Measurements from ENCODE around the gene NOLC1.

DNA sequence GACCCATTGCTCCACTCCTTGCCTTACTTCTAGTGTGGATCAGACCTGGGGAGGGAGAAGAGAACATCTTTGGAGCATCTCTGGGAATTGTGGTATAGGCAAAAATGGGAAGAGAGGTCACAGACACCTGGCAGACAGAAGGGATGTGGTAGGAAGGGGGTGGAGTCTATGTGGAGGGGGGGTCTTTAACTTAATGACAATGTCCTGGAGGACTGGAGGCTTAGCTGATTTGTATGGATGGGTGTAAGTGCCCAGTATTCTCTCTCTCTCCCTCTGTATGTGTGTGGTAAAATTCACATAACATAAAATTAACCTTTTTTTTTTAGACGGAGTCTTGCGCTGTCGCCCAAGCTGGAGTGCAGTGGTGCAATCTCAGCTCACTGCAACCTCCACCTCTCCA is 29.0 kb upstream of the NOLC1 start:
- TF ChIP-seq EZH2 (IDR thresholded peaks at IDR 0.05; ENCODE audit: borderline replicate concordance, low read depth, low read length, severe bottlenecking): no peak
- TF ChIP-seq, protein P1, sequence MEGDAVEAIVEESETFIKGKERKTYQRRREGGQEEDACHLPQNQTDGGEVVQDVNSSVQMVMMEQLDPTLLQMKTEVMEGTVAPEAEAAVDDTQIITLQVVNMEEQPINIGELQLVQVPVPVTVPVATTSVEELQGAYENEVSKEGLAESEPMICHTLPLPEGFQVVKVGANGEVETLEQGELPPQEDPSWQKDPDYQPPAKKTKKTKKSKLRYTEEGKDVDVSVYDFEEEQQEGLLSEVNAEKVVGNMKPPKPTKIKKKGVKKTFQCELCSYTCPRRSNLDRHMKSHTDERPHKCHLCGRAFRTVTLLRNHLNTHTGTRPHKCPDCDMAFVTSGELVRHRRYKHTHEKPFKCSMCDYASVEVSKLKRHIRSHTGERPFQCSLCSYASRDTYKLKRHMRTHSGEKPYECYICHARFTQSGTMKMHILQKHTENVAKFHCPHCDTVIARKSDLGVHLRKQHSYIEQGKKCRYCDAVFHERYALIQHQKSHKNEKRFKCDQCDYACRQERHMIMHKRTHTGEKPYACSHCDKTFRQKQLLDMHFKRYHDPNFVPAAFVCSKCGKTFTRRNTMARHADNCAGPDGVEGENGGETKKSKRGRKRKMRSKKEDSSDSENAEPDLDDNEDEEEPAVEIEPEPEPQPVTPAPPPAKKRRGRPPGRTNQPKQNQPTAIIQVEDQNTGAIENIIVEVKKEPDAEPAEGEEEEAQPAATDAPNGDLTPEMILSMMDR (IDR thresholded peaks at IDR 0.05; ENCODE audit: borderline replicate concordance, extremely low read depth, low read length, poor library complexity, severe bottlenecking): no peak

All from DND-41 (cell line).